ENCODE data around the gene CUL4B.
"Not testable (repeated sequence)": the region's sequence is repeated elsewhere in the genome, so short reads cannot be mapped to it uniquely, and the experiment has no call there.

Gene CUL4B

GRCh38 chrX:120560842-120561633, at the start of gene CUL4B:
Gene CUL4B, minus strand, starts transcription at chrX:120560962. Its CDS starts 324 bp downstream, at chrX:120560638.
- peak; percentile 96 for DNase-seq (ENCODE audit: low read depth)

- DNase-seq (ENCODE audit: low read depth) = peak; percentile 73
These were observed 43.6 kb upstream of the CUL4B start for GRCh38 chrX:120604361-120604782.

GRCh38 chrX:120603707-120604360, 43.1 kb upstream of the CUL4B start, which contains the start of gene MCTS1:
Gene MCTS1, plus strand, starts transcription at chrX:120604101. Its CDS starts 136 bp downstream, at chrX:120604237.
- DNase-seq (ENCODE audit: low read depth) = peak; percentile 97

- no peak for DNase-seq (ENCODE audit: low read depth)
These were observed 24.9 kb upstream of the CUL4B start for GRCh38 chrX:120585702-120586101.

- no peak for DNase-seq (ENCODE audit: low read depth)
These were observed 14.8 kb upstream of the CUL4B start for GRCh38 chrX:120575379-120576114.

- DNase-seq (ENCODE audit: low read depth) = not testable (repeated sequence)
These were observed 13.0 kb upstream of the CUL4B start for GRCh38 chrX:120573806-120574205.

GRCh38 chrX:120570011-120570600, 9.3 kb upstream of the CUL4B start:
- no peak for DNase-seq (ENCODE audit: low read depth)

GRCh38 chrX:120568609-120569008, 7.8 kb upstream of the CUL4B start:
- DNase-seq (ENCODE audit: low read depth) = no peak

- DNase-seq (ENCODE audit: low read depth) = no peak
These were observed 7.3 kb upstream of the CUL4B start for GRCh38 chrX:120568035-120568434.

- no peak for DNase-seq (ENCODE audit: low read depth)
These were observed 6.1 kb upstream of the CUL4B start for GRCh38 chrX:120566817-120567216.

GRCh38 chrX:120564925-120565324, 4.2 kb upstream of the CUL4B start:
- no peak for DNase-seq (ENCODE audit: low read depth)

- no peak for DNase-seq (ENCODE audit: low read depth)
These were observed 1.8 kb upstream of the CUL4B start for GRCh38 chrX:120562569-120562926.

- DNase-seq (ENCODE audit: low read depth) = no peak
These were observed 1.1 kb upstream of the CUL4B start for GRCh38 chrX:120561634-120562568.

- peak; percentile 75 for DNase-seq (ENCODE audit: low read depth)
These were observed 339 bp downstream of the CUL4B start for GRCh38 chrX:120560405-120560841.

- DNase-seq (ENCODE audit: low read depth) = peak; percentile 36
These were observed 958 bp downstream of the CUL4B start for GRCh38 chrX:120559804-120560203.

GRCh38 chrX:120556251-120556650, 4.5 kb downstream of the CUL4B start:
- DNase-seq (ENCODE audit: low read depth) = no peak

GRCh38 chrX:120549483-120550452, 11.0 kb downstream of the CUL4B start:
- peak; percentile 97 for DNase-seq (ENCODE audit: low read depth)

GRCh38 chrX:120536061-120536460, 24.7 kb downstream of the CUL4B start:
- DNase-seq (ENCODE audit: low read depth) = no peak

- no peak for DNase-seq (ENCODE audit: low read depth)
These were observed 26.2 kb downstream of the CUL4B start for GRCh38 chrX:120534413-120535205.

Measured in EH (cell line).